GDM1 (cell line): ENCODE results near the gene PABPC1L.

Experiments used
- DNase-seq: peaks from one replicate; lab custom pipeline; 2025; lab: John Stamatoyannopoulos, UW

The PABPC1L gene

GRCh38 chr20:44900231-44900854 is 9.5 kb upstream of the PABPC1L start:
- no peak for DNase-seq

GRCh38 chr20:44901974-44902373 is 7.9 kb upstream of the PABPC1L start:
- no peak for DNase-seq

- DNase-seq: no peak
Measured at GRCh38 chr20:44904377-44904776, 5.5 kb upstream of the PABPC1L start.

- DNase-seq: no peak
Measured at GRCh38 chr20:44908987-44909871, 631 bp upstream of the PABPC1L start.

GRCh38 chr20:44910690-44911262 is 916 bp downstream of the PABPC1L start:
- DNase-seq: no peak

GRCh38 chr20:44911264-44911921 is 1.5 kb downstream of the PABPC1L start:
- no peak for DNase-seq

GRCh38 chr20:44912189-44912588 is 2.3 kb downstream of the PABPC1L start:
- no peak for DNase-seq

- no peak for DNase-seq
Measured at GRCh38 chr20:44914924-44915323, 5.1 kb downstream of the PABPC1L start.

GRCh38 chr20:44916586-44916985 is 6.7 kb downstream of the PABPC1L start:
- DNase-seq: no peak

GRCh38 chr20:44917399-44917798 is 7.5 kb downstream of the PABPC1L start:
- DNase-seq: no peak

- DNase-seq: no peak
Measured at GRCh38 chr20:44918342-44918741, 8.5 kb downstream of the PABPC1L start.

GRCh38 chr20:44918761-44919160 is 8.9 kb downstream of the PABPC1L start:
- no peak for DNase-seq

- no peak for DNase-seq
Measured at GRCh38 chr20:44921447-44921846, 11.6 kb downstream of the PABPC1L start.

- DNase-seq: no peak
Measured at GRCh38 chr20:44924541-44924940, 14.7 kb downstream of the PABPC1L start.

GRCh38 chr20:44928595-44928994 is 18.7 kb downstream of the PABPC1L start:
- DNase-seq: no peak

GRCh38 chr20:44930517-44931168 is 20.8 kb downstream of the PABPC1L start:
- DNase-seq: no peak

GRCh38 chr20:44931911-44932310 is 22.1 kb downstream of the PABPC1L start:
- no peak for DNase-seq

GRCh38 chr20:44932916-44933315 is 23.1 kb downstream of the PABPC1L start:
- DNase-seq: no peak

- DNase-seq: no peak
Measured at GRCh38 chr20:44936510-44936909, 26.6 kb downstream of the PABPC1L start.

- no peak for DNase-seq
Measured at GRCh38 chr20:44938637-44939036, 28.8 kb downstream of the PABPC1L start.

GRCh38 chr20:44941120-44941691 is 31.3 kb downstream of the PABPC1L start:
- DNase-seq: no peak
